Small intestine (tissue), 7 donors: ENCODE results near the gene NEURL2. TPM values are rescaled to one million over a fixed set of nuclear protein-coding genes. Genes with fewer than 3 reads are reported as not detected.

Experiments used
- DNase-seq, 2 donors: peaks; one replicate each; pipeline versions ENCODE4 v3.0.0 to v3.0.0-alpha.2; 2013
- FAIRE-seq: peaks from 2 replicates; lab custom pipeline; 2012; peaks lifted over from hg19 to GRCh38; lab: Jason Lieb, UNC
- H3K27ac ChIP-seq, 3 donors: one replicate each; pipeline ENCODE4 v1.5.1; 2013; ENCODE audit warnings: low read length in 2 of 3, mild to moderate bottlenecking in 2 of 3, control low read depth in 1 of 3, inconsistent platforms in 1 of 3, low read depth in 1 of 3, moderate library complexity in 1 of 3
- H3K27me3 ChIP-seq, 3 donors: one replicate each; pipeline ENCODE4 v1.6.1; 2013; ENCODE audit warnings: low read length in 3 of 3, inconsistent platforms in 1 of 3; ENCODE audit not compliant: control insufficient read depth in 3 of 3, insufficient read depth in 3 of 3
- H3K36me3 ChIP-seq, 3 donors: one replicate each; pipeline ENCODE4 v1.6.1; 2013; ENCODE audit warnings: low read length in 3 of 3, inconsistent platforms in 1 of 3, low read depth in 1 of 3, mild to moderate bottlenecking in 1 of 3, moderate library complexity in 1 of 3; ENCODE audit not compliant: control insufficient read depth in 3 of 3, insufficient read depth in 2 of 3
- H3K4me1 ChIP-seq, 3 donors: one replicate each; pipeline ENCODE4 v1.6.1; 2013; ENCODE audit warnings: low read length in 2 of 3, inconsistent platforms in 1 of 3, low read depth in 1 of 3, mild to moderate bottlenecking in 1 of 3, moderate library complexity in 1 of 3; ENCODE audit not compliant: control insufficient read depth in 3 of 3, insufficient read depth in 2 of 3
- H3K4me3 ChIP-seq, 3 donors: one replicate each; pipeline ENCODE4 v1.5.1; 2013; ENCODE audit warnings: low read length in 3 of 3, control low read depth in 1 of 3, inconsistent platforms in 1 of 3, low read depth in 1 of 3, mild to moderate bottlenecking in 1 of 3, moderate library complexity in 1 of 3
- H3K9me3 ChIP-seq, 2 donors: one replicate each; pipeline ENCODE4 v1.6.1; 2013; ENCODE audit warnings: low read depth in 1 of 2, low read length in 1 of 2; ENCODE audit not compliant: control insufficient read depth in 2 of 2, insufficient read depth in 1 of 2
- WGBS, 3 donors: extraction: QIAGEN DNeasy Blood & Tissue Kit; methylation state at CpG; one replicate each; pipeline ENCODE4 v1.1.7; 2013; 5-methylcytosine and 5-hydroxymethylcytosine counted together
- polyA plus RNA-seq, 4 donors: library from polyadenylated mRNA; stranded (reverse) in 3 of 4; unstranded in 1 of 4; fragments of 200-250 nt in 3 of 4; fragments of 120-200 nt in 1 of 4; gene quantifications; one replicate each; pipeline versions ENCODE4 v1.2.1 to v1.2.3, GENCODE V29; 2013
- donor health status: healthy with polysubstance abuse.
- donor health status: control.
- donor health status: control.
- donor health status: Bipolar disorder and iron deficiency.
- donor health status: healthy.

Gene NEURL2
- polyA plus RNA-seq, 4 donors: 2.9 to 20.2 (median 4.0) TPM

DNA sequence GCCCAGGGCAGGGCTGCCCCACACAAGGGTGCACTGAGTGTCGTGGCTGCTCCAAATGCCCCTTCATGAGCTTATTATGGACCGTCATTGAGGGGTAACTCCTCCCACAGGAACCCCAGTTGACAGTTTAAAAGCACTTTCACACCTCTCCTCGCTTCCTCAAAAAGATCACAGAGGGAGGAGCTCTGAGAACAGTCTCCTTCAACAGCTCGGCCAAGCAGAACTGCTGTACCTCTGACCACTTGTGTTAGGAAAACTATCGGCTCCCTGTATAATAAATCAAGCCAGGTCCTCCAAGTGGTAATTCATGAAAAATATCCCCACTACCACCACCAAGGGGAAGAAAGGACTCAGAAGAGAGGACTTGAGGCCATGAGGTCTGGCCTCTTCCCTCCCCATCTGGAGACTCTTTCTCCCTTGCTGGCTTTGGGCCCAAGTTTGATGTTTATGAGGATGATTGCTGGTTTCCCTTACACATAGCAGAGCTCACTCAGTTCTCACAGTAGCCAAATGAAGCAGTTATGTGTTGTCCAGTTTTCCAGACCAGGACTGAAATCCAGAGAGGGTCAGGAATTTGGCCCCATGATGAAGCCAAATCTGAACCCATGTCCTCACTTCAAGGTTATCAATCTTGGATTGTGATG is 48.7 kb downstream of the NEURL2 start:
- DNase-seq (no peak), FAIRE-seq (no peak)
- Histone ChIP-seq H3K9me3 (no peaks in the 10 kb centered on the region), H3K36me3 (peaks cover 14 to 68% (median 20%) of the 10 kb centered on the region in 3 donors), H3K27me3 (no peaks in the 10 kb centered on the region), H3K27ac (peak overlapping the region in 1 of 3 donors; percentile 16), H3K4me3 (no peak overlapping the region), H3K4me1 (no peaks in the 10 kb centered on the region)
- WGBS, 3 donors: 49 to 82% (median 63%) methylated on average over 5 of the region's 5 CpGs

DNA sequence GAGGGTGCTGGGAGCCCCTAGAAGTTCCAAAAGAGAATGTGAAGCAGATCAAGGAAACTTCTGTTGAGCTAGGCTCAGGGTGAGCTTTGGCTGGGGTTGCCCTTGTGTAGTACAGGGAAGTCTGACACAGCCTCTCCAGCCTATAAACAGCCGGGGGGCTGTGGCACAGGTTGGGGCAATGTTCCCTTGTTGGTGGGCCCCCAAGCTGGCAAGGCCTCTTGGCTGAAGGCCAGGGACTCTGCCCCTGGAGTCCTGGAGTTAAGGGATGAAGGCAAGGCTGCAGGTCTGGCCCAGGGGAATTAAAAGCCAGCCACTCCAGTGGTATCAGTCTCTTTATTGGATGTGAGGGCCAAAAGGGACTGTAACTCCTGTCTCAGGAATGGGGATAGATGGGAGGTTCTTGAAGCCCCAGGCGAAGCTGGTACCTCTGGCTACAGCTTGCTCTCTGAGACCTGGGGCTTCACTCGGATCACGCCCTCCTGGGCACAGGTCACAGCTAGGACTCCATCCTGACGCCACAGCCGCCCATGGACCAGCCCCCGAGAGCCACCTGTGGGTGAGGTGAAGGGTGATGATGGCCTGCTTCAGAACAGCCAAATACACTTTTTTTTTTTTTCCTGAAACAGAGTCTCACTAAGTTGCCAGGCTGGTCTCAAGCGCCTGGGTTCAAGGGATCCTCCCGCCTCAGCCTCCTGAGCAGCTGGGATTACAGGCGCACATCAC is 49.4 kb downstream of the NEURL2 start:
- H3K4me1 ChIP-seq: no peaks in the 10 kb centered on the region
- H3K27me3 ChIP-seq: no peaks in the 10 kb centered on the region
- H3K27ac ChIP-seq: no peak overlapping the region
- DNase-seq (no peak), FAIRE-seq (no peak)
- 88 to 96% (median 92%) methylated on average over 10 of the region's 10 CpGs for WGBS, 3 donors
- H3K9me3 ChIP-seq: no peaks in the 10 kb centered on the region
- no peak overlapping the region for H3K4me3 ChIP-seq
- H3K36me3 ChIP-seq: peaks cover 14 to 63% (median 20%) of the 10 kb centered on the region in 3 donors

- H3K27ac ChIP-seq: no peak overlapping the region
- H3K9me3 ChIP-seq: no peaks in the 10 kb centered on the region
- H3K4me3 ChIP-seq: no peak overlapping the region
- FAIRE-seq (no peak), DNase-seq (no peak)
- no peaks in the 10 kb centered on the region for H3K4me1 ChIP-seq
- H3K36me3 ChIP-seq: peaks cover 14 to 62% (median 20%) of the 10 kb centered on the region in 3 donors
- WGBS, 3 donors: 86 to 91% (median 89%) methylated on average over 21 to 25 of the region's 25 CpGs
- H3K27me3 ChIP-seq: no peaks in the 10 kb centered on the region
Observed at GRCh38 chr20:45840700-45841198, 50.3 kb downstream of the NEURL2 start.

Other genes starting within 250 kb of the NEURL2 start
- gene WFDC11, start 221.0 kb downstream of the NEURL2 start, polyA plus RNA-seq: not detected
- gene WFDC13, start 189.2 kb downstream of the NEURL2 start, polyA plus RNA-seq: under 1 TPM in 1 of 4 donors, not detected in 3; 0.04 TPM
- under 1 TPM in 1 of 4 donors, not detected in 3; 0.16 TPM for gene WFDC10B, start 186.2 kb downstream of the NEURL2 start, polyA plus RNA-seq
- not detected for gene SPINT4, start 168.9 kb downstream of the NEURL2 start, polyA plus RNA-seq
- gene WFDC3, start 99.3 kb downstream of the NEURL2 start, polyA plus RNA-seq: under 1 TPM in 2 of 4 donors, not detected in 2; 0.44 to 0.81 TPM
- gene DNTTIP1, start 99.3 kb downstream of the NEURL2 start, polyA plus RNA-seq: 10 to 100 TPM; 27.9 to 42.7 (median 36.9) TPM
- 10 to 100 TPM; 10.8 to 99.6 (median 24.0) TPM for gene UBE2C, start 78.6 kb downstream of the NEURL2 start, polyA plus RNA-seq
- gene TNNC2, start 63.9 kb downstream of the NEURL2 start, polyA plus RNA-seq: 10 to 100 TPM in 2 of 4 donors, 1 to 10 TPM in 2; 2.6 to 23.7 (median 13.5) TPM
- gene SNX21, start 57.4 kb downstream of the NEURL2 start, polyA plus RNA-seq: 10 to 100 TPM in 2 of 4 donors, 1 to 10 TPM in 2; 7.8 to 14.6 (median 10.1) TPM
- 100 to 1,000 TPM in 1 of 4 donors, 10 to 100 TPM in 3; 28.6 to 123 (median 47.6) TPM for gene ACOT8, start 33.8 kb downstream of the NEURL2 start, polyA plus RNA-seq
- 1 to 10 TPM; 2.7 to 6.8 (median 4.1) TPM for gene ZSWIM3, start 33.6 kb downstream of the NEURL2 start, polyA plus RNA-seq
- gene ZSWIM1, start 10.0 kb downstream of the NEURL2 start, polyA plus RNA-seq: 10 to 100 TPM in 1 of 4 donors, 1 to 10 TPM in 3; 2.5 to 17.1 (median 3.6) TPM
- gene SPATA25, start 3.6 kb downstream of the NEURL2 start, polyA plus RNA-seq: 10 to 100 TPM in 1 of 4 donors, 1 to 10 TPM in 1, not detected in 2; 1.8 to 16.4 TPM
- 1,000 to 10,000 TPM in 1 of 4 donors, 100 to 1,000 TPM in 2, 10 to 100 TPM in 1; 78.9 to 1,454 (median 115) TPM for gene CTSA, start 127 bp upstream of the NEURL2 start, polyA plus RNA-seq
- 10 to 100 TPM in 3 of 4 donors, 1 to 10 TPM in 1; 2.0 to 67.4 (median 17.1) TPM for gene PLTP, start 20.9 kb upstream of the NEURL2 start, polyA plus RNA-seq
- 10 to 100 TPM; 16.1 to 30.0 (median 26.8) TPM for gene PCIF1, start 43.5 kb upstream of the NEURL2 start, polyA plus RNA-seq
- gene ZNF335, start 81.0 kb upstream of the NEURL2 start, polyA plus RNA-seq: 10 to 100 TPM; 10.7 to 20.8 (median 13.1) TPM
- 1 to 10 TPM in 1 of 4 donors, under 1 TPM in 2, not detected in 1; 0.66 to 3.2 (median 0.81) TPM for gene MMP9, start 117.7 kb upstream of the NEURL2 start, polyA plus RNA-seq
- gene SLC12A5, start 138.0 kb upstream of the NEURL2 start, polyA plus RNA-seq: 1 to 10 TPM in 2 of 4 donors, not detected in 2; 2.1 to 4.6 TPM
- 10 to 100 TPM; 13.2 to 36.8 (median 14.7) TPM for gene NCOA5, start 198.8 kb upstream of the NEURL2 start, polyA plus RNA-seq
- gene CD40, start 227.1 kb upstream of the NEURL2 start, polyA plus RNA-seq: 10 to 100 TPM in 2 of 4 donors, 1 to 10 TPM in 2; 2.0 to 14.5 (median 6.5) TPM